ENCODE results near the gene ODF2L.

Gene ODF2L

GRCh38 chr1:86317926-86318325 lies 78.2 kb downstream of the ODF2L start:
- no peak for FAIRE-seq

DNA sequence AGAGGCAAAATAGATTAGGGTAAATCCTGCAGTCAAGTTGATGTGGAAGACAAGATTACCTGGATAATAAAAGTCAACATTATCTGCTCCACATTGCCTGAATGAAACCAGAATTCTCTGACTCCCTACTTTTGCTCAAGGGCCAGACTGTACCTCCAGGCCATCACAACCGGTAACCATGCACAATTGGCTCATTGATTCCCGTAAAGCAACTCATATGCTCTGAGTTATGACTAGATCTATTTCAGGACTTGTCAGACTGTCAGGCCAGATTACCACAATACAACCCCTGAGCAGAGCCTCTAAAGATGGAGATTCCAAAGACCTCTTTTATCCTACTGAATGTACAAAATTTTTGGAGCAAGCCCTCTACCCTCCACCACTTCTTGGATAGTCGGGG lies 90.4 kb downstream of the ODF2L start:
- FAIRE-seq = no peak

DNA sequence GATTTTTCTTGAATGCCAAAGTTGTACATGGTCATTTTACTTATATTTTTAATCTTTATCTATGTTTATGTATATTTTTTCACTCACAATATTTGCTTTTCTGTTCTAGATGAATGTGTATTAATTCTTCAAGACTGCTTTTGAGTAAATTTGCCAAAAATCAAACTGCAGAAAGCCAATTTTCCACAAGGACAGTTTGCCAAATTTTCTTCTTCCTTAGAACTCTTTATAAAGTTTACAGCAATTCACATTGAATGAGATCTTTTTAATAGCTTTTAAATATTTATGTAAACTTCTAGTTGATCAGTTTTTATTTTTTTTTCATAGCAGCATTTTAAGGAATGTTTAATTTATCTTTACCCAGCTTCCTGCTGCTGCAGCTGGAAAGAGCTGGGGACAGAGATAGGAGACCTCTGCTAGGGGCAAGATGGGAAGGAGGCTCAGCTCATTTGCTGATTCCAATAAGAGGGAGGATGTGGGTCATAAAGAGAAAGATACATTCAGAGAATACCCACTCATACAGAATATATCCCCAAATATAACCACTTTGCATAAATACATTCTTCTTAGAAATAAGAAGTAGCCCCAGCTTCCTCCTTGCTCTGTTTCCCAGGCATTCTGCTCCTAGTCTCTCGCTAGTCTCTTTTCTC lies 93.0 kb downstream of the ODF2L start:
- no peak for FAIRE-seq

All from endometrium (tissue), 2 donors.